ENCODE data around the gene TRAF3IP3.

DNA sequence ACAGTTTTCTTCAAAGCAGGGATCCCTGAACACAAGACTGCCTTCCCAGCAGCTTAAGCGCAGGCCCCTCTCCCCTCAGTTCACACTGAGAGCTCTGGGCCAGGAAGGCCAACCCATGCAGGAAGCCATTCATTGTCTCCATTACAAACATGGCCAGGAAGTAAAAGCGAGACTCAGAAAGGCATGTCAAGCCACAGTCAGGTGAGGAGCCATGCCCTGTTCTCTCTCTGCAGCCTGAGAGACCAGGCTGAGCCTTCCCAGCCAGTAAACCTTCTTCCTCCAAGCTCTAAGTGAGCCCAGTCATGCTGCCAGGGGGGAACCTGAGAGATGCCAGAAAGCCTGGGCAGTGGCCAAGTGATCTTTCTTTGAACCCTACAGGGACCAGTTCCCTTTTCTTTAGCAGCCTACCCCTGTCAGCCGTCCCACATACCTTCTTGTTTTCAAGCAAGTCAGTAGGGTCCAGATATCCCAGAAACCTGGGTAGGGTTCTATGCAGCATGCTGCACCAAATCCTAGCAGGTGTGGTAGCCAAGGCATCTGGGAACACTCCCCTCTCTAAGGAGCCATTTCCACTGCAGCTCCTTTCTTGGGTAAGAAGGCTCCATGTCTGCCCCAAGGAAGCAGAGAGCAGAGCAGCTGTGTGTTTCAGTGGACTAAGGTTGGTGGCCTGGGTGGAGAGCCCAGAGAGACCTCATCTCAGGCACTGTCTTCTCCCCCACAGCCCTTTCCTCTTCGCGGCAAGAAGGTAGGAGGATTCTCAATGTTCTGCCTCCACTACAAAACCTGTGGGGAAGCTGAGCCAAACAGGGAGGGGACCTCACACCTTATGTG lies 977 bp downstream of the TRAF3IP3 start:
- no peak for TF ChIP-seq EHF (CRISPR knock-in tag; IDR thresholded peaks at IDR 0.05)
- TF ChIP-seq RFX5 (IDR thresholded peaks at IDR 0.05): no peak
- TF ChIP-seq, protein P1, sequence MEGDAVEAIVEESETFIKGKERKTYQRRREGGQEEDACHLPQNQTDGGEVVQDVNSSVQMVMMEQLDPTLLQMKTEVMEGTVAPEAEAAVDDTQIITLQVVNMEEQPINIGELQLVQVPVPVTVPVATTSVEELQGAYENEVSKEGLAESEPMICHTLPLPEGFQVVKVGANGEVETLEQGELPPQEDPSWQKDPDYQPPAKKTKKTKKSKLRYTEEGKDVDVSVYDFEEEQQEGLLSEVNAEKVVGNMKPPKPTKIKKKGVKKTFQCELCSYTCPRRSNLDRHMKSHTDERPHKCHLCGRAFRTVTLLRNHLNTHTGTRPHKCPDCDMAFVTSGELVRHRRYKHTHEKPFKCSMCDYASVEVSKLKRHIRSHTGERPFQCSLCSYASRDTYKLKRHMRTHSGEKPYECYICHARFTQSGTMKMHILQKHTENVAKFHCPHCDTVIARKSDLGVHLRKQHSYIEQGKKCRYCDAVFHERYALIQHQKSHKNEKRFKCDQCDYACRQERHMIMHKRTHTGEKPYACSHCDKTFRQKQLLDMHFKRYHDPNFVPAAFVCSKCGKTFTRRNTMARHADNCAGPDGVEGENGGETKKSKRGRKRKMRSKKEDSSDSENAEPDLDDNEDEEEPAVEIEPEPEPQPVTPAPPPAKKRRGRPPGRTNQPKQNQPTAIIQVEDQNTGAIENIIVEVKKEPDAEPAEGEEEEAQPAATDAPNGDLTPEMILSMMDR (IDR thresholded peaks at IDR 0.05): no peak
- TF ChIP-seq EP300 (IDR thresholded peaks at IDR 0.05): no peak
- no peak for TF ChIP-seq ZC3H11A (IDR thresholded peaks at IDR 0.05)
- TF ChIP-seq POLR2A (IDR thresholded peaks at IDR 0.05; ENCODE audit: low read length): no peak
- no peak for TF ChIP-seq BHLHE40 (IDR thresholded peaks at IDR 0.05; ENCODE audit: low read depth, low read length)
- no peak for TF ChIP-seq ZSCAN20 (CRISPR knock-in tag; IDR thresholded peaks at IDR 0.05)
- TF ChIP-seq ELK1 (IDR thresholded peaks at IDR 0.05; ENCODE audit: low read depth, low read length): no peak
- TF ChIP-seq MAX (IDR thresholded peaks at IDR 0.05): no peak

Data from A549 (cell line).